ENCODE results near the gene SPTA1. TPM values are rescaled to one million over a fixed set of nuclear protein-coding genes. Genes with fewer than 3 reads are reported as not detected.

The SPTA1 gene
- total RNA-seq, 1 experiment from 2014 or later: 0.66 TPM

DNA sequence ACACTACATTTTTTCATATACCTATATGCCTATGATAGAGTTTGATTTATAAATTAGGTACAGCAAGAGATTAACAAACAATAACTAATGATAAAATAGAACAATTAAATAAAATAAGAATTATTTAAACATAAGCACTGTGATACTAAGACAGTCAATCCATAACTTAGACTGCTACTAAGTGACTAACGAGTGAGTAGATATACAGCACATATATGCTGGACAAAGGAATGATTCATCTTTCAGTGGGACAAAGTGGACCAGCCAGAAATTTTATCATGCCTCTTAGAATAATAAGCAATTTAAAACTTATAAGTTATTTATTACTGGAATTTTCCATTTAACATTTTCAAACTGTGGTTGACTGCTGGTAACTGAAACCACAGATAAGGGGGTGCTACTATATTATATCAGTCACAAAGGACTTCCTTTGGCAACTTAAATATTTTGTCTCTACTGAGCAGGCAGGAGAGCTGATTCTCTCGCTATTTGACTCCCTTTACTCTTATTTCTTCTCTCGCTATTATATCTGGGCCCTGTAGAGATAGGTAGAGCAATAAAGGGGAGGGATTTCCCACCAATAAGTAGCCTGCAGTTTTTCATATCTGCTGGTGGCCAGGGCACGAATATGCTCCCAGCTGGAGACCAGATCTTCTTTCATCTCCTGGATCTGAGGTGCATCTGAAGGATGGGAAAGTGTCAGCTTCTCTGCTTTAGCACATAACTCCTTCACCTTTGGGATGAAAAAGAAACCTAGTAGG, 10.8 kb downstream of the SPTA1 start:
- H3K9me3 Mint-ChIP-seq (ENCODE audit: low read depth, unreplicated experiment): peaks cover 2% of the 10 kb centered on the region
- no peak for DNase-seq
- H3K4me1 Mint-ChIP-seq (ENCODE audit: low read depth, unreplicated experiment): peaks cover 42% of the 10 kb centered on the region
- CTCF ChIA-PET: no interaction called here
- H3K27ac Mint-ChIP-seq (ENCODE audit: unreplicated experiment): peak overlapping the region; percentile 87
- peak overlapping the region; percentile 54 for H3K4me3 Mint-ChIP-seq (ENCODE audit: low read depth, unreplicated experiment)
- no peaks in the 10 kb centered on the region for H3K36me3 Mint-ChIP-seq (ENCODE audit: insufficient read depth, unreplicated experiment)
- no TSS peak for BruUV-seq (replicated peaks)
- H3K27me3 Mint-ChIP-seq (ENCODE audit: unreplicated experiment): no peaks in the 10 kb centered on the region
- TF ChIP-seq, protein P1, sequence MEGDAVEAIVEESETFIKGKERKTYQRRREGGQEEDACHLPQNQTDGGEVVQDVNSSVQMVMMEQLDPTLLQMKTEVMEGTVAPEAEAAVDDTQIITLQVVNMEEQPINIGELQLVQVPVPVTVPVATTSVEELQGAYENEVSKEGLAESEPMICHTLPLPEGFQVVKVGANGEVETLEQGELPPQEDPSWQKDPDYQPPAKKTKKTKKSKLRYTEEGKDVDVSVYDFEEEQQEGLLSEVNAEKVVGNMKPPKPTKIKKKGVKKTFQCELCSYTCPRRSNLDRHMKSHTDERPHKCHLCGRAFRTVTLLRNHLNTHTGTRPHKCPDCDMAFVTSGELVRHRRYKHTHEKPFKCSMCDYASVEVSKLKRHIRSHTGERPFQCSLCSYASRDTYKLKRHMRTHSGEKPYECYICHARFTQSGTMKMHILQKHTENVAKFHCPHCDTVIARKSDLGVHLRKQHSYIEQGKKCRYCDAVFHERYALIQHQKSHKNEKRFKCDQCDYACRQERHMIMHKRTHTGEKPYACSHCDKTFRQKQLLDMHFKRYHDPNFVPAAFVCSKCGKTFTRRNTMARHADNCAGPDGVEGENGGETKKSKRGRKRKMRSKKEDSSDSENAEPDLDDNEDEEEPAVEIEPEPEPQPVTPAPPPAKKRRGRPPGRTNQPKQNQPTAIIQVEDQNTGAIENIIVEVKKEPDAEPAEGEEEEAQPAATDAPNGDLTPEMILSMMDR (IDR thresholded peaks at IDR 0.05; ENCODE audit: unreplicated experiment): no peak
- intact Hi-C loops (cut with micrococcal nuclease; ENCODE audit: unreplicated experiment): no loop called here

DNA sequence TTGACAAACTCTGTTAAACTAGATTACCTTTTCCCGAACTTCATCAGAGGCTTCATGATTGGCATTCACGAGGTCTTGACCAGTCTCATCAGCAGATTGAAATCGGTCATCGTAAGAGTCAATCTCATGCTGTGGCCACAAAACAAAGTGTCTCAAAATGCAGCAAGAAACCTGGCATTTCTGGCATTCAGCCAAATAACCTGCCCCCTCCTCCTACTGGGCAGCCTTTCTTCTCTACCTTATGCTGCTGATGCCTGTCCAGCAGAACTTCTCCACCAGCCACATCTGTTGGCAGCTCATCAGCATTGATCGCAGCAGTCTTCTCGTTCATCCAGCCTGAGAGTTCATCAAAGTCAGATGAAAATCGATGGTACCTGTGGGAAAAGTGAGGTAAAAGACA, 12.2 kb downstream of the SPTA1 start:
- CTCF ChIA-PET: no interaction called here
- TF ChIP-seq, protein P1 (IDR thresholded peaks at IDR 0.05; ENCODE audit: unreplicated experiment): no peak
- no peak for DNase-seq
- Mint-ChIP-seq H3K9me3 (ENCODE audit: low read depth, unreplicated experiment) (peaks cover 2% of the 10 kb centered on the region), H3K4me1 (ENCODE audit: low read depth, unreplicated experiment) (peaks cover 42% of the 10 kb centered on the region), H3K27ac (ENCODE audit: unreplicated experiment) (peak overlapping the region; percentile 42), H3K4me3 (ENCODE audit: low read depth, unreplicated experiment) (no peak overlapping the region), H3K36me3 (ENCODE audit: insufficient read depth, unreplicated experiment) (no peaks in the 10 kb centered on the region), H3K27me3 (ENCODE audit: unreplicated experiment) (no peaks in the 10 kb centered on the region)
- intact Hi-C loops (cut with micrococcal nuclease; ENCODE audit: unreplicated experiment): no loop called here
- BruUV-seq (replicated peaks): no TSS peak

DNA sequence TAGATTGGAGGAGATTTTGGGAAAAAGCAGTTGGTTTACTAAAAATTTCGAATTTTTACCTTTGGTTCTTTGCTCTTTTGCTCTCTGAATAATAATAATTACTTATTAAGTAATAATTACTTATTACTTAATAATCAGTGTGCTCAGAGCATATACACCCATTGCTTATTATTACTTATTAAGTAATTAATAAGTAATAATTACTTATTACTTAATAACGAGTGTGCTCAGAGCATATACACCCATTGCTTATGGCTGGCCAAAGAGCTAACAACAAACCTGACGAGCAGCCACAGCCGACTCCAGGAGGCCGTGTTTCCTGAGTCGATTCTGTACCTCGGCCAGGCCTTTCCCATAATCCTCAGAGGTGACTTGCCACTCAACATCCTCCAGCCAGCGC, 20.5 kb downstream of the SPTA1 start:
- Mint-ChIP-seq H3K4me3 (ENCODE audit: low read depth, unreplicated experiment) (no peak overlapping the region), H3K4me1 (ENCODE audit: low read depth, unreplicated experiment) (no peaks in the 10 kb centered on the region), H3K9me3 (ENCODE audit: low read depth, unreplicated experiment) (no peaks in the 10 kb centered on the region), H3K27me3 (ENCODE audit: unreplicated experiment) (no peaks in the 10 kb centered on the region), H3K36me3 (ENCODE audit: insufficient read depth, unreplicated experiment) (no peaks in the 10 kb centered on the region), H3K27ac (ENCODE audit: unreplicated experiment) (no peak overlapping the region)
- no TSS peak for BruUV-seq (replicated peaks)
- TF ChIP-seq, protein P1 (IDR thresholded peaks at IDR 0.05; ENCODE audit: unreplicated experiment): no peak
- intact Hi-C loops (cut with micrococcal nuclease; ENCODE audit: unreplicated experiment): no loop called here
- no peak for DNase-seq
- CTCF ChIA-PET: no interaction called here

DNA sequence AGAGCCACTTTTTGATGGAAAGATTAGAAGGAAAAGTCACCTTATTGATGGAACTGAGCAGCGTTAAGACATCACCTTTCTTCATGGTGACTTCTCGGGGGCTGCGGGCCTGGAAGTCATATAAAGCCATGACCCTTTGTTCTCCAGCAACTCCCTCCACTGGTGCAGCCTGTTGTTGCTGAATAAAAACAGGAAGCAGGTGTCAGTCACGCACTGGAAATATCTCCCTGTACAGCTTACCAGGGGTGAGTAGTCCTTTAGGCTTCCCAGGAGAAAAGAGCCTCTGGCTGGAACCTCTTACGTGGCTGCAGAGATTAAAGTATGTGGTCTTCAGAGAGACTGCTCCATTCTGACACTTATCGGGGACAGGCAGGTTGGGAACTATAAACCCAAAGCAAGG, 31.9 kb downstream of the SPTA1 start:
- intact Hi-C loops (cut with micrococcal nuclease; ENCODE audit: unreplicated experiment): loop anchor here (10.0 kb wide), 1 partner anchor 350 kb away; the partner anchor contains the start of gene IFI16
- no peaks in the 10 kb centered on the region for H3K27me3 Mint-ChIP-seq (ENCODE audit: unreplicated experiment)
- H3K4me1 Mint-ChIP-seq (ENCODE audit: low read depth, unreplicated experiment): peaks cover 9% of the 10 kb centered on the region
- CTCF ChIA-PET: no interaction called here
- BruUV-seq (replicated peaks): no TSS peak
- no peak for DNase-seq
- TF ChIP-seq, protein P1 (IDR thresholded peaks at IDR 0.05; ENCODE audit: unreplicated experiment): no peak
- H3K4me3 Mint-ChIP-seq (ENCODE audit: low read depth, unreplicated experiment): no peak overlapping the region
- no peaks in the 10 kb centered on the region for H3K36me3 Mint-ChIP-seq (ENCODE audit: insufficient read depth, unreplicated experiment)
- H3K27ac Mint-ChIP-seq (ENCODE audit: unreplicated experiment): no peak overlapping the region
- H3K9me3 Mint-ChIP-seq (ENCODE audit: low read depth, unreplicated experiment): no peaks in the 10 kb centered on the region
